Spleen (tissue), 11 donors: ENCODE measurements around the gene UBL4A. TPM values are rescaled to one million over a fixed set of nuclear protein-coding genes. Genes with fewer than 3 reads are reported as not detected.
A peak's percentile ranks its signal among the peaks of the same experiment; 100 is the strongest.

Experiments used
- DNase-seq: peaks from one replicate; pipeline ENCODE4 v3.0.0-alpha.2; 2020
- H3K27ac ChIP-seq, 8 donors: fragments of 200-600 bp; sonication (generic) in 7 of 8; 1 replicate in 4 of 8; 2 replicates in 4 of 8; pipeline versions ENCODE4 v1.5.0 to v1.8.0; 2016 to 2021; ENCODE audit warnings: inconsistent platforms in 4 of 8, mild to moderate bottlenecking in 4 of 8, moderate library complexity in 1 of 8
- H3K27me3 ChIP-seq, 7 donors: fragments of 200-600 bp; sonication (generic) in 6 of 7; replicated peaks in 1 of 7; 1 replicate in 4 of 7; 2 replicates in 3 of 7; pipeline versions ENCODE4 v1.5.0 to v1.8.0; 2016 to 2021; ENCODE audit warnings: inconsistent platforms in 3 of 7, mild to moderate bottlenecking in 1 of 7
- H3K36me3 ChIP-seq, 6 donors: fragments of 200-600 bp; sonication (generic) in 5 of 6; 1 replicate in 4 of 6; 2 replicates in 2 of 6; pipeline versions ENCODE4 v1.5.0 to v1.8.0; 2016 to 2021; ENCODE audit warnings: inconsistent platforms in 2 of 6
- H3K4me1 ChIP-seq, 6 donors: fragments of 200-600 bp; sonication (generic) in 5 of 6; 1 replicate in 3 of 6; 2 replicates in 3 of 6; pipeline versions ENCODE4 v1.5.0 to v1.8.0; 2016 to 2021; ENCODE audit warnings: inconsistent platforms in 3 of 6
- H3K4me3 ChIP-seq, 8 donors: fragments of 200-600 bp; sonication (generic) in 7 of 8; 1 replicate in 4 of 8; 2 replicates in 4 of 8; pipeline versions ENCODE4 v1.5.0 to v1.8.0; 2016 to 2021; ENCODE audit warnings: inconsistent platforms in 4 of 8, mild to moderate bottlenecking in 4 of 8, moderate library complexity in 2 of 8
- H3K9me3 ChIP-seq, 8 donors: fragments of 200-600 bp; sonication (generic) in 7 of 8; 1 replicate in 4 of 8; 2 replicates in 4 of 8; pipeline versions ENCODE4 v1.5.0 to v1.8.0; 2016 to 2021; ENCODE audit warnings: inconsistent platforms in 4 of 8
- CTCF ChIP-seq, 11 experiments: fragments of 200-600 bp in 7 of 11; fragments of 450-650 bp in 4 of 11; sonication (generic) in 4 of 11; IDR thresholded peaks in 8 of 11; conservative IDR thresholded peaks in 3 of 11; 1 replicate in 7 of 11; 2 replicates in 4 of 11; pipeline versions ENCODE4 v1.4.0 to v1.8.0; 2016 to 2021; ENCODE audit warnings: antibody characterized with exemption in 11 of 11, inconsistent platforms in 4 of 11, mild to moderate bottlenecking in 1 of 11
- POLR2A ChIP-seq, 3 donors: fragments of 450-650 bp; IDR thresholded peaks; one replicate each; pipeline ENCODE4 v1.5.1; 2017; ENCODE audit warnings: antibody characterized with exemption in 3 of 3, mild to moderate bottlenecking in 1 of 3
- POLR2AphosphoS5 ChIP-seq, 3 donors: sonication (generic); formaldehyde crosslinking; IDR thresholded peaks; one replicate each; pipeline ENCODE4 v1.5.1; 2017; ENCODE audit warnings: antibody characterized with exemption in 3 of 3
- WGBS, 5 donors: extraction: QIAGEN DNeasy Blood & Tissue Kit in 3 of 5; methylation state at CpG; one replicate each; pipeline versions ENCODE4 v1.1.5 to v1.1.7; 2013 to 2018; 5-methylcytosine and 5-hydroxymethylcytosine counted together
- intact Hi-C: fragments of 100-400 bp; cut with DNase I; formaldehyde crosslinking; loops from one replicate; pipeline ENCODE4 v1.15.0; 2023; ENCODE audit warnings: low total_unique reads
- polyA plus RNA-seq, 3 donors: library from polyadenylated mRNA; stranded (reverse); fragments of 200-250 nt; gene quantifications; one replicate each; pipeline ENCODE4 v1.2.1, GENCODE V29; 2013
- total RNA-seq, 7 donors: library from RNA; depleted of rRNA in 3 of 7; stranded (reverse); fragments of >200 nt in 3 of 7; fragmentation: NEBNext Ultra II Directional in 4 of 7; extraction: Animal tissue kit (Norgen Biotek cat#: 25700) in 4 of 7; gene quantifications; one replicate each; pipeline versions ENCODE4 v1.1.0 to v1.2.1, GENCODE V29; 2016 to 2021
- donor health status: healthy with polysubstance abuse.
- donor health status: DM: no; HTN: no; CAD: no; lungs with moderate emphysema.
- donor health status: DM: no; HTN: no; CAD: no.
- donor health status: Bipolar disorder and iron deficiency.
- donor health status: healthy.
- donor health status: DM: no; HTN: no; CAD: no.
- donor health status: DM: yes; HTN: yes; CAD: no.

Gene UBL4A
- total and polyA plus RNA-seq, 10 donors: 13.4 to 36.3 (median 21.8) TPM

- no peaks in the 10 kb centered on the region for H3K27me3 ChIP-seq
- no peak for DNase-seq
- TF ChIP-seq POLR2AphosphoS5 (IDR thresholded peaks at IDR 0.05) (peak in 1 of 3 donors; percentile 31), POLR2A (IDR thresholded peaks at IDR 0.05) (no peak), CTCF (IDR thresholded peaks at IDR 0.05 in 8 of 11, conservative IDR thresholded peaks at IDR 0.05 in 3 of 11) (no peak)
- intact Hi-C loops: no loop called here
- H3K4me1 ChIP-seq: peaks cover 0 to 17% (median 7%) of the 10 kb centered on the region in 6 donors
- WGBS, 5 donors: 91 to 97% (median 93%) methylated on average over 16 to 23 of the region's 23 CpGs; no CpG with 5 or more reads in 1 of the 5 donors
- no peak overlapping the region for H3K4me3 ChIP-seq
- peaks cover 0 to 59% (median 21%) of the 10 kb centered on the region in 6 donors for H3K36me3 ChIP-seq
- no peaks in the 10 kb centered on the region for H3K9me3 ChIP-seq
- no peak overlapping the region for H3K27ac ChIP-seq
Measured at GRCh38 chrX:154532690-154533089, 46.3 kb upstream of the UBL4A start.

DNA sequence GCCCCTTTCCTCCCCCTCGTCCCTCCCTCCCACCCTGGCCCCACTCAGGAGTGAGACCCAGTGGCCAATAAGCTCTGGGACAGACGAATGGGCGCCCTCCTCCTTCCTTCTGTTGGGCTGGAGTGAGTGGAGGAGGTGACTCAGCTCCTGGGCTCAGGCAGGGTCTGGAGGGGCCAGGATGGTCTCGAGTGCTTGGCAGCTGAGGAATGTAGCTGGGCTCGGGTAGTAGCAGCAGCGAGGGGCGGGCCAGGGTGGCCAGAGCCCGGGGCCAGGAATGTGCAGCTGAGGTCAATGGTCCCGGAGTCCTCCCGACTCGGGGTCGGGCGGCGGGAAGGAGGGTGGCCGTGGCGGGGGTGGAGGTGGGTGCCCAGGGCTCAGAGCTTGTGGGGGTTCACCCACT, 45.2 kb upstream of the UBL4A start:
- H3K27ac ChIP-seq: no peak overlapping the region
- TF ChIP-seq CTCF (IDR thresholded peaks at IDR 0.05 in 8 of 11, conservative IDR thresholded peaks at IDR 0.05 in 3 of 11) (no peak), POLR2A (IDR thresholded peaks at IDR 0.05) (no peak), POLR2AphosphoS5 (IDR thresholded peaks at IDR 0.05) (no peak)
- intact Hi-C loops: no loop called here

GRCh38 chrX:154530286-154530685, 43.9 kb upstream of the UBL4A start:
- Histone ChIP-seq H3K4me3 (no peak overlapping the region), H3K4me1 (peaks cover 0 to 24% (median 17%) of the 10 kb centered on the region in 6 donors), H3K27me3 (no peaks in the 10 kb centered on the region), H3K36me3 (peaks cover 0 to 51% (median 21%) of the 10 kb centered on the region in 6 donors), H3K9me3 (no peaks in the 10 kb centered on the region), H3K27ac (no peak overlapping the region)
- intact Hi-C loops: no loop called here
- no peak for TF ChIP-seq CTCF (IDR thresholded peaks at IDR 0.05 in 8 of 11, conservative IDR thresholded peaks at IDR 0.05 in 3 of 11)
- no peak for TF ChIP-seq POLR2A (IDR thresholded peaks at IDR 0.05)
- DNase-seq: no peak
- WGBS, 5 donors: 87 to 97% (median 91%) methylated on average over 4 to 11 of the region's 11 CpGs

More for the DNA sequence above, 45.2 kb upstream of the UBL4A start:
- Histone ChIP-seq H3K36me3 (peaks cover 0 to 59% (median 21%) of the 10 kb centered on the region in 6 donors), H3K4me3 (no peak overlapping the region), H3K4me1 (peaks cover 0 to 28% (median 15%) of the 10 kb centered on the region in 6 donors), H3K9me3 (no peaks in the 10 kb centered on the region), H3K27me3 (no peaks in the 10 kb centered on the region)
- 68 to 96% (median 80%) methylated on average over 4 to 16 of the region's 16 CpGs; no CpG with 5 or more reads in 1 of the 5 donors for WGBS, 5 donors
- no peak for DNase-seq

DNA sequence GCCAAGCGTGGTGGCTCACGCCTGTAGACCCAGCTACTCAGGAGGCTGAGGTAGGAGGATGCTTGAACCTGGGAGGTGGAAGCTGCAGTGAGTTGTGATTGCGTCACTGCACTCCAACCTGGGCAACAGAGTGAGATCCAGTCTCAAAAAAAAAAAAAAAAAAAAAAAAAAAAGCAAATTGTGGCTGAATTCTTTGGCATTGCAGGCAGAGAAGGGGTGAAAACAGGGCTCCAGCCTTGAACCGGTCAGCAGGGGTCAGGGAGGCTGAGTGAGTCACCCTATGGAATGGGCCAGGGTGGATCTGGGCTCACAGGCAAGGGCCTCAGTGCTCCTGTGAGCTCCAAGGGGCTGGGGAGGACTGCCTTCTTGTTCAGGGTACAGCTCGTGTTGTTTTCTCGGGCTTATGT, 42.8 kb upstream of the UBL4A start:
- DNase-seq: no peak
- no peak overlapping the region for H3K4me3 ChIP-seq
- TF ChIP-seq POLR2A (IDR thresholded peaks at IDR 0.05): no peak
- peak in 1 of 3 donors; percentile 12 for TF ChIP-seq POLR2AphosphoS5 (IDR thresholded peaks at IDR 0.05)
- no peak overlapping the region for H3K27ac ChIP-seq
- 76 to 97% (median 83%) methylated on average over 4 to 6 of the region's 6 CpGs for WGBS, 5 donors
- peaks cover 0 to 41% (median 20%) of the 10 kb centered on the region in 6 donors for H3K36me3 ChIP-seq
- no peaks in the 10 kb centered on the region for H3K9me3 ChIP-seq
- peaks cover 0 to 13% (median 10%) of the 10 kb centered on the region in 6 donors for H3K4me1 ChIP-seq
- H3K27me3 ChIP-seq: no peaks in the 10 kb centered on the region
- intact Hi-C loops: no loop called here
